ENCODE results near the gene FOXD4L5.
"Not testable (repeated sequence)": the region's sequence is repeated elsewhere in the genome, so short reads cannot be mapped to it uniquely, and the experiment has no call there.

FOXD4L5 gene

GRCh38 chr9:65285109-65285508 lies at the start of gene FOXD4L5:
Gene FOXD4L5, minus strand, starts transcription at chr9:65285209. Its CDS starts 832 bp downstream, at chr9:65284377.
- ATAC-seq, result not testable (repeated sequence)

GRCh38 chr9:65283943-65284342 lies 1.1 kb downstream of the FOXD4L5 start:
- ATAC-seq, DNase-seq: not testable (repeated sequence)

More at GRCh38 chr9:65285109-65285508, at the start of gene FOXD4L5:
- not testable (repeated sequence) for DNase-seq

GRCh38 chr9:65282976-65283375 lies 2.0 kb downstream of the FOXD4L5 start:
- not testable (repeated sequence) for ATAC-seq

More at GRCh38 chr9:65282976-65283375, 2.0 kb downstream of the FOXD4L5 start:
- DNase-seq, result not testable (repeated sequence)
